AG09309 (cell line): ENCODE data around the gene GPR31.

Experiments
- DNase-seq: peaks from one replicate; pipeline ENCODE4 v3.0.0-alpha.2; 2010; ENCODE audit warnings: low read depth
- H3K4me3 ChIP-seq: 2 replicates; pipeline ENCODE4 v1.5.1; 2011; ENCODE audit warnings: mild to moderate bottlenecking, low read depth, low read length, moderate library complexity; ENCODE audit not compliant: control insufficient read depth
- TF ChIP-seq, protein P1 (sequence below): IDR thresholded peaks from 2 replicates; pipeline ENCODE4 v1.5.1; 2011; ENCODE audit warnings: mild to moderate bottlenecking, low read depth, low read length, inconsistent platforms; ENCODE audit not compliant: insufficient read depth, control insufficient read depth; ENCODE audit errors: missing control alignments

GPR31 gene

DNA sequence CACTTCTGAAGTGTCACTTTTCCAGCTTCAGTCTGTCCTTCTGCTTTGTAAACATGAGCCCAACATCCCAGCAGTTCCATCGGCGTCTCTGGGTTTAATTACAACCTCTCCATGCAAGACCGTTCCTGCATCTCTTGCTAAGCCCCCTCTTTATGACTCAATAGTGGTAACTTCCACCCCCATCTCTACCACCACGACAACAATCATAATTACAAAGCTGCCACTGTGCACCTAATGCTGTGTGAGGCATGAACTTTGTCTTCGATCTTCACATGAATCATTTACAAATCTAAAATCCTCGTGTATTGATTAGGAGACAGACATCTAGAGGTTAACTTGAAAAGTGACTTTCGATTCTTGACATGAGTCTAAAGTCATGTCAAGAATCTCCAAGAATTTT lies 39.8 kb downstream of the GPR31 start:
- TF ChIP-seq, protein P1, sequence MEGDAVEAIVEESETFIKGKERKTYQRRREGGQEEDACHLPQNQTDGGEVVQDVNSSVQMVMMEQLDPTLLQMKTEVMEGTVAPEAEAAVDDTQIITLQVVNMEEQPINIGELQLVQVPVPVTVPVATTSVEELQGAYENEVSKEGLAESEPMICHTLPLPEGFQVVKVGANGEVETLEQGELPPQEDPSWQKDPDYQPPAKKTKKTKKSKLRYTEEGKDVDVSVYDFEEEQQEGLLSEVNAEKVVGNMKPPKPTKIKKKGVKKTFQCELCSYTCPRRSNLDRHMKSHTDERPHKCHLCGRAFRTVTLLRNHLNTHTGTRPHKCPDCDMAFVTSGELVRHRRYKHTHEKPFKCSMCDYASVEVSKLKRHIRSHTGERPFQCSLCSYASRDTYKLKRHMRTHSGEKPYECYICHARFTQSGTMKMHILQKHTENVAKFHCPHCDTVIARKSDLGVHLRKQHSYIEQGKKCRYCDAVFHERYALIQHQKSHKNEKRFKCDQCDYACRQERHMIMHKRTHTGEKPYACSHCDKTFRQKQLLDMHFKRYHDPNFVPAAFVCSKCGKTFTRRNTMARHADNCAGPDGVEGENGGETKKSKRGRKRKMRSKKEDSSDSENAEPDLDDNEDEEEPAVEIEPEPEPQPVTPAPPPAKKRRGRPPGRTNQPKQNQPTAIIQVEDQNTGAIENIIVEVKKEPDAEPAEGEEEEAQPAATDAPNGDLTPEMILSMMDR, result no peak
- no peak for DNase-seq
- H3K4me3 ChIP-seq, result no peak overlapping the region

DNA sequence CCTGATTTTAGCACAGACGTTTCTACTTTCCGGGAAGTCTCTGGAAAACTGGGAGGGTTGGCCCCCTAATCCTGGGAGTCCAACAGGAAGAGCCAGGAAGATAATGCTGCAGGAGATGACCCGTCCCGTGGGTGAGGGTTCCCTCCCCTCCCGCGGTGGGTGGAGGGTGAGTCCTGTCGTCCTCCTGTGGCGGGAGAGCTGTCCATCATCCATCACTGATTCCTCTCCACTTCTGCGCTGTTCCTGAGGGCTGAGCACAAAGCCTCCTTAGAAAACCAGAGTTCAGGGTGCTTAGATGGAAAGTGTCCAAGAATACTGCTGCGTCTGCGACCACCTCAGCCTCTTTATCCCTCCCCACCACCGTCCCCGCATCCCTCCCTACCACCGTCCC lies 40.9 kb downstream of the GPR31 start:
- no peak for DNase-seq
- H3K4me3 ChIP-seq, result no peak overlapping the region
- TF ChIP-seq, protein P1, result no peak

- H3K4me3 ChIP-seq, result no peak overlapping the region
- DNase-seq, result no peak
- TF ChIP-seq, protein P1, result no peak
Observed at GRCh38 chr6:167116109-167116837, 41.5 kb downstream of the GPR31 start.

GRCh38 chr6:167115054-167115453 lies 42.7 kb downstream of the GPR31 start:
- TF ChIP-seq, protein P1, result no peak
- DNase-seq, result no peak
- no peak overlapping the region for H3K4me3 ChIP-seq

DNA sequence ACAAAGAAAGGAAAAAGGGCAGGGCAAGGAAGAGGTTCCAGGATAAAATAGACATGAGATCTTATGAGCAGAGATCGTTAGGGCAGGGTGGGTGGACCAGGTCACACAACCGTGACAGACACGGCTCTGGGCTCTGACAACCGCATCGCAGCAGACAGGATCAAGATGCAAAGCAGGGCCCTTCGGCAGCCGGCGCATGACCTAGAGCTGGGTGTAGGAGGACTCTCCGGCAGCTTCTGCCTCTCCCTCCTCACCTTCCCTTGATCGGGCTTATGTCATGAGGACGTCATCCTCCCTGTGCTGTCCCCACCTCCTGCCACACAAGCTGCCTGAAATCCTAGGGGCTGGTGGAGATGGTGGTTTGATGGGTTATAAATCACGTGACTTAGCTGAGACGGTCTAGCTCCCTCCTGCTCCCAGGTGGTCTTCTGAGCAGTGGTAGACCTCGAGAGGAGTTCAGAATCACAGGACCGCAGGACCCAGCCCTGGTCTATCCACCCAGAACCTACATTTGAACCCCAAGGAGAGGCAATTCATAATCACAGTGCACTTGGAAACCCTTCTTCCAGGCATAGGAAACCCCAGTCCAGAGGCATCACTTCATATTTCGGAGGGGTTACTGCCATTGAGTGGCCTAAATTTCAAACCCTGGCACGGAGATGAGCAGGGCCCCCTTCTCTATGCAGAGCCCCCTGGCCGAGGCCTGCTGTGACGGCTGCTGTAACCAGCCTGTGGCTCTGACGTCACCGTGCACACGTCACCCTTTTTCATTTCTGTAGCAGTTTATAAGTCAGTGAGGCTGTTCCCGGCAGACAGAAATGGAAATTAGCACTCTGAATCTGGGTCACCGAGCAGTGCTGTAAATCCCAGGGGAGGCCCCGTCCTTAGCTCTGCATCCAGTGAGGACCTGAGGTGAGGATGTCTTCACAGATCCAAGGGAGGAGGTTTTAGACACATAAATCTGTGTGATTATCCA lies 43.6 kb downstream of the GPR31 start:
- TF ChIP-seq, protein P1, result no peak
- DNase-seq, result no peak
- H3K4me3 ChIP-seq, result no peak overlapping the region

DNA sequence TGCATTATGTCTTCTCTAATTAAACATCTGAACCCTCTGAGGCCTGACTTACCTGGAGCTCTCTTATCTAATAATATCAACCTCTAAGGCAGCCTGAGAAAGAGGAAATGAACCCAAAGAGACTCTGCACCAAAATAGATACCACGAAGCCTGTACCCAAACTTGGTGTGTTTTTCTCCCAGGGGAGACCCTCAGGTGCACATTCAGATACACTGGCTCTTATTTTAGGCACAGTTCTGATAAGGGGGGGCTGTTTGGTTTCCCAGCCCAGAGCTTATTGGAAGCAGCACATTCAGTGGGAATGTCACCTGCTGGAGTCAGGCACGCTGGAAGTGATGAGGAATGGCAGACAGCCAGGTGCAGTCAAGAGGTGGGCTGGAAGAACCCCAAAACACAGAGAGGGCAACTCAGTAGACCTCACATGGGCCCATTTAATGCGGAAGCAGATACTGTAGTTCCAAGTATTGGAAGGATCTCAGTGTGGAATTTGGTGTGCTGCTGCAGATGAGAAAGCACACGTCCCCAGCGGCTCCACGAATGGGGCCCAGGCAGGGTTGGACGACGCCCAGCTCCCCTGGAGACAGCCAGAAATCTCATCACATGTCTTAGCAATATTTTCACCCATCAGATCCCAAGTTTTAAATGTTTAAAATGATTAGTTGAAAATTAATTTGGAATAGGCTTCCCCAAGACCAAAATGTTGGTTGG lies 44.6 kb downstream of the GPR31 start:
- TF ChIP-seq, protein P1, result no peak
- DNase-seq, result no peak
- no peak overlapping the region for H3K4me3 ChIP-seq
